Neural cell (in vitro differentiated cells): Measurements from ENCODE around the gene DGKB.

ENCODE experiments used
- CTCF ChIP-seq: fragments of 450-650 bp; IDR thresholded peaks from 2 replicates; pipeline ENCODE4 v1.5.1; 2014; ENCODE audit warnings: antibody characterized with exemption, mild to moderate bottlenecking, moderate library complexity; ENCODE audit not compliant: poor library complexity, severe bottlenecking
- EP300 ChIP-seq: fragments of 450-650 bp; conservative IDR thresholded peaks from 2 replicates; pipeline ENCODE4 v1.6.1; 2014; ENCODE audit warnings: antibody characterized with exemption, mild to moderate bottlenecking, moderate library complexity; ENCODE audit not compliant: poor library complexity, severe bottlenecking
- EZH2 ChIP-seq: fragments of 200-600, 300-800 bp; shearing (Covaris generic), sonication (generic); IDR thresholded peaks from 2 replicates; pipeline ENCODE4 v1.6.1; 2014; ENCODE audit warnings: antibody characterized with exemption, low read length, borderline replicate concordance, mild to moderate bottlenecking; ENCODE audit not compliant: insufficient read depth, poor library complexity, severe bottlenecking
- MXI1 ChIP-seq: fragments of 450-650 bp; conservative IDR thresholded peaks from 2 replicates; pipeline ENCODE4 v1.6.1; 2014; ENCODE audit warnings: antibody characterized with exemption, mild to moderate bottlenecking; ENCODE audit not compliant: poor library complexity, severe bottlenecking
- RAD21 ChIP-seq: fragments of 450-650 bp; conservative IDR thresholded peaks from 2 replicates; pipeline ENCODE4 v1.6.1; 2014; ENCODE audit warnings: antibody characterized with exemption, mild to moderate bottlenecking, moderate library complexity
- REST ChIP-seq: IDR thresholded peaks from 2 replicates; pipeline ENCODE4 v1.6.1; 2012; ENCODE audit warnings: borderline replicate concordance
- TAF1 ChIP-seq: IDR thresholded peaks from 2 replicates; pipeline ENCODE4 v1.6.1; 2012; ENCODE audit warnings: low read depth

- no peak for TF ChIP-seq CTCF
- TF ChIP-seq MXI1 = no peak
- TF ChIP-seq EP300 = no peak
- TF ChIP-seq TAF1 = no peak
- no peak for TF ChIP-seq RAD21
- no peak for TF ChIP-seq REST
- TF ChIP-seq EZH2 = no peak
These were observed 684.2 kb downstream of the DGKB start for GRCh38 chr7:14218338-14218737.
